Measurements from ENCODE around the gene CACNA2D1.

Gene CACNA2D1

GRCh38 chr7:82167558-82168314 is 275.8 kb downstream of the CACNA2D1 start:
- no peak overlapping the region for H3K4me3 ChIP-seq (ENCODE audit: low read depth, low read length)
- no peaks in the 10 kb centered on the region for H3K4me1 ChIP-seq
- no peaks in the 10 kb centered on the region for H3K27me3 ChIP-seq (ENCODE audit: control insufficient read depth, insufficient read depth, low read length)
- H3K79me2 ChIP-seq, result no peaks in the 10 kb centered on the region
- H3K4me2 ChIP-seq (ENCODE audit: low read length), result no peak overlapping the region
- no peaks in the 10 kb centered on the region for H3K36me3 ChIP-seq (ENCODE audit: control insufficient read depth, insufficient read depth, low read length)
- no peaks in the 10 kb centered on the region for H3K9me3 ChIP-seq (ENCODE audit: control insufficient read depth, low read length)
- no peak overlapping the region for H2AFZ ChIP-seq
- H3K9ac ChIP-seq, result no peak overlapping the region
- TF ChIP-seq CTCF (IDR thresholded peaks at IDR 0.05), result no peak
- no peak overlapping the region for H3K27ac ChIP-seq

DNA sequence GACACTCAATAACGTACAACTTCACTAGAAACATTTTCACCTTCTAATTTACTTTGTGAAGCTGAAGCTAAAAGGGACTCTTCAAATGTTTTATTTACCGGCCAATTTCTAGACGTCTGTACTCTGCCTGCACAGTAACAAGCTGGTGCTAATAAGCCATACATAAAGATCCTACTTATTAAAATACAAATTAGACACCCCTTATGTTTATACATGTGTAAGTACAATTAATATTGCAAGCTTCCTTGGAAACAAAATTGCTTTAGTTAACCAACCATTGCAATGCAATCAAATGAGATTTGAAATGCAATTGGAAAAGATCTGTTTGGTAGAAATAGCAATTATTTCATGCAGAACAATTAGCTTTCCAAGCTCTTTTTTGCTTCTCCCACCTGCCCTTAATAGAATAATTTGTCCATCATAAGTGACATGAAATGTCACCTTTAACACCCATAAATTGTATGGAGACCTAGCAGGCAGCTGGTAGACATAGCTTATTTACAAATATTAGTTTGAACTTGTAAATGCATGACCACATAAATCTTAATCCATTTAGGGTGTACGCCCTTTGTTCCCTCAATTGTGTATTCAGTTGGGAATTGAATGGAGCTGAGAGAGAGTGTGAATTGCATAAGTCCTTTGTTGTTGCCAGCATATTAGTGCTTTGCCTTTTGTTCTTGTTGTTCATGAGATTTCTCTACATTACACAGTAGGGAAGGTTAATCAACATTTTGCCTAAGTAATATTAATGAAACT is 277.1 kb downstream of the CACNA2D1 start:
- Histone ChIP-seq H3K4me2 (ENCODE audit: low read length) (no peak overlapping the region), H3K27ac (no peak overlapping the region), H3K79me2 (no peaks in the 10 kb centered on the region), H3K9me3 (ENCODE audit: control insufficient read depth, low read length) (no peaks in the 10 kb centered on the region), H3K9ac (no peak overlapping the region), H2AFZ (no peak overlapping the region), H3K27me3 (ENCODE audit: control insufficient read depth, insufficient read depth, low read length) (no peaks in the 10 kb centered on the region), H3K4me3 (ENCODE audit: low read depth, low read length) (no peak overlapping the region), H3K4me1 (no peaks in the 10 kb centered on the region), H3K36me3 (ENCODE audit: control insufficient read depth, insufficient read depth, low read length) (no peaks in the 10 kb centered on the region)
- no peak for TF ChIP-seq CTCF (IDR thresholded peaks at IDR 0.05)

- Histone ChIP-seq H3K36me3 (ENCODE audit: control insufficient read depth, insufficient read depth, low read length) (no peaks in the 10 kb centered on the region), H3K27ac (no peak overlapping the region), H3K9me3 (ENCODE audit: control insufficient read depth, low read length) (no peaks in the 10 kb centered on the region), H3K4me3 (ENCODE audit: low read depth, low read length) (no peak overlapping the region), H3K9ac (no peak overlapping the region), H3K27me3 (ENCODE audit: control insufficient read depth, insufficient read depth, low read length) (no peaks in the 10 kb centered on the region), H3K4me1 (no peaks in the 10 kb centered on the region), H3K79me2 (no peaks in the 10 kb centered on the region), H2AFZ (no peak overlapping the region), H3K4me2 (ENCODE audit: low read length) (no peak overlapping the region)
- TF ChIP-seq CTCF (IDR thresholded peaks at IDR 0.05), result no peak
These were observed 278.8 kb downstream of the CACNA2D1 start for GRCh38 chr7:82164813-82165212.

GRCh38 chr7:82164410-82164809 is 279.2 kb downstream of the CACNA2D1 start:
- no peaks in the 10 kb centered on the region for H3K79me2 ChIP-seq
- H2AFZ ChIP-seq, result no peak overlapping the region
- H3K4me2 ChIP-seq (ENCODE audit: low read length), result no peak overlapping the region
- no peaks in the 10 kb centered on the region for H3K9me3 ChIP-seq (ENCODE audit: control insufficient read depth, low read length)
- no peaks in the 10 kb centered on the region for H3K36me3 ChIP-seq (ENCODE audit: control insufficient read depth, insufficient read depth, low read length)
- H3K4me3 ChIP-seq (ENCODE audit: low read depth, low read length), result no peak overlapping the region
- no peaks in the 10 kb centered on the region for H3K4me1 ChIP-seq
- H3K9ac ChIP-seq, result no peak overlapping the region
- H3K27me3 ChIP-seq (ENCODE audit: control insufficient read depth, insufficient read depth, low read length), result no peaks in the 10 kb centered on the region
- H3K27ac ChIP-seq, result no peak overlapping the region
- TF ChIP-seq CTCF (IDR thresholded peaks at IDR 0.05), result no peak

All from parathyroid adenoma (tissue), 2 donors.